Liver (tissue), 9 donors: Measurements from ENCODE around the gene GINS2. TPM values are rescaled to one million over a fixed set of nuclear protein-coding genes. Genes with fewer than 3 reads are reported as not detected.

Source experiments
- DNase-seq: peaks from one replicate; pipeline ENCODE4 v3.0.0-alpha.2; 2017; ENCODE audit warnings: low spot score
- H3K27ac ChIP-seq, 2 donors: one replicate each; pipeline ENCODE4 v1.7.0; 2013; ENCODE audit warnings: inconsistent platforms in 2 of 2, low read length in 2 of 2, control low read depth in 1 of 2, low read depth in 1 of 2, mild to moderate bottlenecking in 1 of 2
- H3K27me3 ChIP-seq, 4 donors: one replicate each; pipeline versions ENCODE4 v1.6.1 to v1.7.0; 2013; ENCODE audit warnings: low read length in 3 of 4, inconsistent platforms in 1 of 4, mild to moderate bottlenecking in 1 of 4, moderate library complexity in 1 of 4; ENCODE audit not compliant: control insufficient read depth in 4 of 4, insufficient read depth in 4 of 4
- H3K36me3 ChIP-seq, 4 donors: one replicate each; pipeline versions ENCODE4 v1.6.1 to v1.7.0; 2013; ENCODE audit warnings: low read length in 3 of 4, mild to moderate bottlenecking in 3 of 4, low read depth in 1 of 4, moderate library complexity in 1 of 4; ENCODE audit not compliant: control insufficient read depth in 4 of 4, insufficient read depth in 3 of 4
- H3K4me1 ChIP-seq, 4 donors: one replicate each; pipeline versions ENCODE4 v1.6.1 to v1.7.0; 2013; ENCODE audit warnings: low read length in 3 of 4, mild to moderate bottlenecking in 3 of 4, moderate library complexity in 1 of 4; ENCODE audit not compliant: control insufficient read depth in 4 of 4, insufficient read depth in 4 of 4
- H3K4me3 ChIP-seq, 3 donors: one replicate each; pipeline versions ENCODE4 v1.6.1 to v1.7.0; 2013; ENCODE audit warnings: low read length in 3 of 3, control low read depth in 1 of 3, low read depth in 1 of 3, mild to moderate bottlenecking in 1 of 3
- H3K9ac ChIP-seq, 2 donors: one replicate each; pipeline ENCODE4 v1.7.0; 2013; ENCODE audit warnings: low read length in 2 of 2, mild to moderate bottlenecking in 2 of 2, moderate library complexity in 2 of 2, control low read depth in 1 of 2, low read depth in 1 of 2
- H3K9me3 ChIP-seq, 4 donors: one replicate each; pipeline versions ENCODE4 v1.6.1 to v1.7.0; 2013; ENCODE audit warnings: low read length in 3 of 4; ENCODE audit not compliant: control insufficient read depth in 4 of 4
- ATF3 ChIP-seq: IDR thresholded peaks from 2 replicates; pipeline ENCODE4 v1.6.1; 2016; ENCODE audit warnings: antibody characterized with exemption
- CTCF ChIP-seq: fragments of 150-350 bp; IDR thresholded peaks from 2 replicates; pipeline ENCODE4 v1.5.1; 2017; ENCODE audit warnings: improper control_type of control experiment, low read depth, low read length; ENCODE audit not compliant: missing input control
- EGR1 ChIP-seq, 2 donors: IDR thresholded peaks; 2 replicates each; pipeline ENCODE4 v1.6.1; 2016 to 2018; ENCODE audit warnings: antibody characterized with exemption in 2 of 2, low read depth in 2 of 2
- FOXA1 ChIP-seq: IDR thresholded peaks from 2 replicates; pipeline ENCODE4 v1.6.1; 2016; ENCODE audit warnings: antibody characterized with exemption
- FOXA2 ChIP-seq: IDR thresholded peaks from 2 replicates; pipeline ENCODE4 v1.6.1; 2016; ENCODE audit warnings: antibody characterized with exemption
- GABPA ChIP-seq, 2 donors: IDR thresholded peaks in 1 of 2; conservative IDR thresholded peaks in 1 of 2; 2 replicates each; pipeline ENCODE4 v1.6.1; 2016; ENCODE audit warnings: antibody characterized with exemption in 2 of 2, mild to moderate bottlenecking in 1 of 2, moderate library complexity in 1 of 2
- HNF4A ChIP-seq, 2 donors: conservative IDR thresholded peaks; 2 replicates each; pipeline ENCODE4 v1.6.1; 2016; ENCODE audit warnings: antibody characterized with exemption in 2 of 2, mild to moderate bottlenecking in 2 of 2
- HNF4G ChIP-seq: IDR thresholded peaks from 2 replicates; pipeline ENCODE4 v1.6.1; 2016; ENCODE audit warnings: antibody characterized with exemption
- JUND ChIP-seq, 2 donors: IDR thresholded peaks; 2 replicates each; pipeline ENCODE4 v1.6.1; 2016; ENCODE audit warnings: antibody characterized with exemption in 2 of 2
- MAX ChIP-seq: IDR thresholded peaks from 2 replicates; pipeline ENCODE4 v1.6.1; 2016; ENCODE audit warnings: antibody characterized with exemption
- NR2F2 ChIP-seq: IDR thresholded peaks from 2 replicates; pipeline ENCODE4 v1.6.1; 2016; ENCODE audit warnings: antibody characterized with exemption
- RAD21 ChIP-seq, 2 donors: IDR thresholded peaks; 2 replicates each; pipeline ENCODE4 v1.6.1; 2016; ENCODE audit warnings: antibody characterized with exemption in 2 of 2, mild to moderate bottlenecking in 2 of 2
- REST ChIP-seq: IDR thresholded peaks from 2 replicates; pipeline ENCODE4 v1.6.1; 2016; ENCODE audit warnings: antibody characterized with exemption, mild to moderate bottlenecking
- RXRA ChIP-seq, 2 donors: IDR thresholded peaks; 2 replicates each; pipeline ENCODE4 v1.6.1; 2017 to 2018; ENCODE audit warnings: antibody characterized with exemption in 2 of 2, mild to moderate bottlenecking in 1 of 2
- SP1 ChIP-seq: IDR thresholded peaks from 2 replicates; pipeline ENCODE4 v1.6.1; 2018; ENCODE audit warnings: antibody characterized with exemption, mild to moderate bottlenecking
- TAF1 ChIP-seq: conservative IDR thresholded peaks from 2 replicates; pipeline ENCODE4 v1.6.1; 2016; ENCODE audit warnings: antibody characterized with exemption, mild to moderate bottlenecking
- YY1 ChIP-seq: IDR thresholded peaks from 2 replicates; pipeline ENCODE4 v1.6.1; 2016; ENCODE audit warnings: antibody characterized with exemption, mild to moderate bottlenecking
- ZBTB33 ChIP-seq: IDR thresholded peaks from 2 replicates; pipeline ENCODE4 v1.6.1; 2016; ENCODE audit warnings: antibody characterized with exemption
- WGBS: extraction: QIAGEN DNeasy Blood & Tissue Kit; methylation state at CpG from one replicate; pipeline ENCODE4 v1.1.7; 2013; 5-methylcytosine and 5-hydroxymethylcytosine counted together
- polyA plus RNA-seq, 2 donors: library from polyadenylated mRNA; stranded (reverse) in 1 of 2; unstranded in 1 of 2; fragments of 200-250 nt in 1 of 2; fragments of >200 nt in 1 of 2; fragmentation: Nextera tagmentation in 1 of 2; extraction: Ambion mirVana in 1 of 2; gene quantifications; one replicate each; pipeline versions ENCODE4 v1.2.1 to v1.2.3, GENCODE V29; 2013 to 2015
- total RNA-seq, 2 donors: library from RNA; depleted of rRNA; stranded (reverse); fragments of >200 nt; gene quantifications; one replicate each; pipeline ENCODE4 v1.2.3, GENCODE V29; 2014
- donor health status: healthy.
- donor health status: healthy.
- donor health status: healthy.
- donor health status: healthy.
- donor health status: healthy.

GINS2 gene
- total and polyA plus RNA-seq, 4 donors: 0.17 to 9.3 (median 0.86) TPM

- no peak overlapping the region for H3K27ac ChIP-seq
- no peak for DNase-seq
- no peaks in the 10 kb centered on the region for H3K27me3 ChIP-seq
- peaks cover 3 to 26% (median 22%) of the 10 kb centered on the region in 4 donors for H3K4me1 ChIP-seq
- TF ChIP-seq SP1 (no peak), RXRA (IDR thresholded peaks at IDR 0.05) (no peak), CTCF (no peak), HNF4G (no peak), REST (no peak), ATF3 (no peak), FOXA1 (no peak), EGR1 (IDR thresholded peaks at IDR 0.05; ENCODE audit: low read depth in 2 of 2) (no peak), YY1 (no peak), NR2F2 (no peak), TAF1 (no peak), HNF4A (conservative IDR thresholded peaks at IDR 0.05) (no peak), GABPA (IDR thresholded peaks at IDR 0.05 in 1 of 2, conservative IDR thresholded peaks at IDR 0.05 in 1 of 2) (no peak), FOXA2 (no peak), MAX (no peak), ZBTB33 (no peak), RAD21 (IDR thresholded peaks at IDR 0.05) (no peak), JUND (IDR thresholded peaks at IDR 0.05) (no peak)
- 97% methylated on average over 41 of the region's 41 CpGs for WGBS
- peaks cover 14 to 56% (median 30%) of the 10 kb centered on the region in 4 donors for H3K36me3 ChIP-seq
- H3K9me3 ChIP-seq: no peaks in the 10 kb centered on the region
- no peak overlapping the region for H3K4me3 ChIP-seq
- H3K9ac ChIP-seq: no peak overlapping the region
These were observed 34.3 kb downstream of the GINS2 start for GRCh38 chr16:85654251-85655095.
